Liver (tissue), 3 donors: ENCODE measurements around the gene ZNF562.

ENCODE experiments used
- ATF3 ChIP-seq: IDR thresholded peaks from 2 replicates; pipeline ENCODE4 v1.6.1; 2016; ENCODE audit warnings: antibody characterized with exemption
- CTCF ChIP-seq: fragments of 150-350 bp; IDR thresholded peaks from 2 replicates; pipeline ENCODE4 v1.5.1; 2017; ENCODE audit warnings: improper control_type of control experiment, low read depth, low read length; ENCODE audit not compliant: missing input control
- MAX ChIP-seq: IDR thresholded peaks from 2 replicates; pipeline ENCODE4 v1.6.1; 2016; ENCODE audit warnings: antibody characterized with exemption
- donor health status: healthy.
- donor health status: healthy.

- TF ChIP-seq ATF3 (no peak), CTCF (no peak), MAX (no peak)
Measured at GRCh38 chr19:9724157-9724556, 49.3 kb upstream of the ZNF562 start.
